Fibroblast of villous mesenchyme (primary cell): ENCODE measurements around the gene SEMA5A. TPM values are rescaled to one million over a fixed set of nuclear protein-coding genes. Genes with fewer than 3 reads are reported as not detected.
A peak's percentile ranks its signal among the peaks of the same experiment; 100 is the strongest.

Source experiments
- DNase-seq: peaks from one replicate; pipeline ENCODE4 v3.0.0-alpha.2; 2010; ENCODE audit warnings: low read depth
- H3K4me3 ChIP-seq: 2 replicates; pipeline ENCODE4 v1.5.1; 2011; ENCODE audit warnings: low read depth, mild to moderate bottlenecking, low read length
- total RNA-seq: library from RNA; depleted of rRNA; stranded (reverse); fragments of >200 nt; gene quantifications from 2 replicates; pipeline ENCODE4 v1.2.3, GENCODE V29; 2012
- TF ChIP-seq, protein P1 (sequence below): IDR thresholded peaks from 2 replicates; pipeline ENCODE4 v1.5.1; 2012; ENCODE audit warnings: low read depth, mild to moderate bottlenecking, low read length; ENCODE audit not compliant: insufficient read depth

Gene SEMA5A
- total RNA-seq, 1 donor: 72.5 TPM

DNA sequence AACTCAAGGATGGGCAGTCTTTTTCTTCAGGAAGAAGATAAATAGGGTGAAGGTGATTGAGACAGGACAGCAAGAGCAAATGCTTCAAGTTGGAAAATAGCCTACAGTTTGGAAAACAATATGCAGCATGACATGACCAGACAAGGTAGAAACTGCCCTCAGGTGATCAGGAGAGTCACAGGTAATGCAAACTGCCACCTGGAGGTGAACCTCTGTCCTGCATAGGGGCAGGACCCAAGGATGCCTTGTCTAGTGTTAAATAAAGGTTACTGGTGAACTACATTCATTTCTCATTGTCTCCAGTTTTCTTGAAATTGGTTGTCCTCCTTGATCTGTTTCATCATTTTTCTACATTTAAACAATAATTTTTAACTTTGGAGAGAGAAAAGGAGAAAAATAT lies 232.1 kb downstream of the SEMA5A start:
- TF ChIP-seq, protein P1, sequence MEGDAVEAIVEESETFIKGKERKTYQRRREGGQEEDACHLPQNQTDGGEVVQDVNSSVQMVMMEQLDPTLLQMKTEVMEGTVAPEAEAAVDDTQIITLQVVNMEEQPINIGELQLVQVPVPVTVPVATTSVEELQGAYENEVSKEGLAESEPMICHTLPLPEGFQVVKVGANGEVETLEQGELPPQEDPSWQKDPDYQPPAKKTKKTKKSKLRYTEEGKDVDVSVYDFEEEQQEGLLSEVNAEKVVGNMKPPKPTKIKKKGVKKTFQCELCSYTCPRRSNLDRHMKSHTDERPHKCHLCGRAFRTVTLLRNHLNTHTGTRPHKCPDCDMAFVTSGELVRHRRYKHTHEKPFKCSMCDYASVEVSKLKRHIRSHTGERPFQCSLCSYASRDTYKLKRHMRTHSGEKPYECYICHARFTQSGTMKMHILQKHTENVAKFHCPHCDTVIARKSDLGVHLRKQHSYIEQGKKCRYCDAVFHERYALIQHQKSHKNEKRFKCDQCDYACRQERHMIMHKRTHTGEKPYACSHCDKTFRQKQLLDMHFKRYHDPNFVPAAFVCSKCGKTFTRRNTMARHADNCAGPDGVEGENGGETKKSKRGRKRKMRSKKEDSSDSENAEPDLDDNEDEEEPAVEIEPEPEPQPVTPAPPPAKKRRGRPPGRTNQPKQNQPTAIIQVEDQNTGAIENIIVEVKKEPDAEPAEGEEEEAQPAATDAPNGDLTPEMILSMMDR: no peak
- no peak for DNase-seq
- no peak overlapping the region for H3K4me3 ChIP-seq

- DNase-seq: no peak
- no peak overlapping the region for H3K4me3 ChIP-seq
- TF ChIP-seq, protein P1: no peak
Observed at GRCh38 chr5:9307150-9307549, 238.7 kb downstream of the SEMA5A start.

DNA sequence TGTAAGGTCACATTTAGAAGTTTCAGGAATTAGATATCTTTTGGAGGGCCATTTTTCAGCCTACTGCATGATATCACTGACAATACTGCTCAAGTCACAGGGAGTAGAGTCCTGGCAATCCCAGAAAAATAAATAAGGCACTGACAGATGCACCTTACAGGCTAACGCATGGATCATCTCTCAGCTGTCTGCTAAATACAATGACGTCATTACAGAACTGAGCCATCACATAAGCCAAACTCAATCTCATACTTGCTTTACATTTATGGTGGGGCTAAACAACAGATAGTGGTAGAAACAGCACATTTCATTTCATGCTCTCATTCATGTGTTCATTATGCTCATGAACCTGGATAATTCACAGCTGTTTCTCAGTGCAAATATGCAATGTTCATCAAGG lies 243.7 kb downstream of the SEMA5A start:
- DNase-seq: peak; percentile 51
- H3K4me3 ChIP-seq: no peak overlapping the region
- TF ChIP-seq, protein P1: no peak

GRCh38 chr5:9301200-9301599 lies 244.7 kb downstream of the SEMA5A start:
- no peak for DNase-seq
- TF ChIP-seq, protein P1: no peak
- no peak overlapping the region for H3K4me3 ChIP-seq

DNA sequence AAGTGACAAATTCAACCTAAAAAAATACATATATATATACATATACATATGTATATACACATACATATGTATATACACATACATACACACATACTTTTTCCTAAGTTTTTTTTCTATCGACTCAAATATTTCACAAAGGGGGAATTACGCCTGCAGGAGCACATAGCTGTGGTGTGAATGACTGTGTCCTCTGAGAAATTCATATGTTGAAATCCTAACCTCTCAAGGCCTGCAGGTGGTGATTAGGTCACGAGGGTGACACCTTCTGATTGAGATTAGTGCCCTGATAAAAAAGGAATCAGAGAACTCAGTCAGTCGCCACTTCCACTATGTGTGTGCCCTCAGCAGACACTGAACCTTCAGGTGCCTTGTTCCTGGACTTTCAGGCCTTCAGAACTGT lies 248.7 kb downstream of the SEMA5A start:
- DNase-seq: no peak
- H3K4me3 ChIP-seq: no peak overlapping the region
- TF ChIP-seq, protein P1: no peak

GRCh38 chr5:9295466-9295801 lies 250.4 kb downstream of the SEMA5A start:
- no peak overlapping the region for H3K4me3 ChIP-seq
- no peak for DNase-seq
- TF ChIP-seq, protein P1: no peak

DNA sequence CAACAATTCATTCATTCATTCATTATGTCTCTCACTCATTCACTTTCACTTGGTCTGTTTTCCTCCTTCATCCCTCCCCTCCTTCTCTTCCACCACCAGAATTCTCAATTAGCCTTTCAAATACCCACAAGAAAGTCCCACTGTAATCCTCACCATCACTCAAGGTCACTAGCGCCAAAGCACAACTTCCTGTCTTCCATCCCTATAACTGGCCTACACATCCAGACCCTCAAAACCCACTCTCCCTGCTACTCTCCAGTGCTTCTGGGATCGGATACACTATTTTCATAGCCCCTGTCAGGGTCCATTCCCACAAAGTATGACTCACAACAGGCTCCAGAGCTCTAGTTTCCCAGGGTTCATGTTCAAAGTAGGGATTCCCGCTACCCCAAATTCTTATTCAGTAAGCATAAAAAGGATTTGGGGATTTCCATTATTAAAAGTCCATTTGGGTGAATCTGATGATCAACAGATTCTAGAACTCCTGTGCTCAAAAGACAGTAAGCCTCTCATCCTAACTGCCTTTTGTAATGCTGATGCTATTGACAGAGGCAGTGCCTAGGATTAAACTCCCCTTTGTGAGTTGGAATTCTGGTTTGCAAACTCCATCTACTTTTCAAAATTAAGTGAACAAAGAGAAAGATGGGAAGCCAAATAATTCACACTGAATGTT lies 250.9 kb downstream of the SEMA5A start:
- no peak overlapping the region for H3K4me3 ChIP-seq
- DNase-seq: no peak
- TF ChIP-seq, protein P1: no peak
